Activated CD4-positive, alpha-beta memory T cell treated with anti-CD3 and anti-CD28 coated beads for 36 hours (primary cell): ENCODE results near the gene TMED4. TPM values are rescaled to one million over a fixed set of nuclear protein-coding genes. Genes with fewer than 3 reads are reported as not detected.
"Not testable (repeated sequence)": the region's sequence is repeated elsewhere in the genome, so short reads cannot be mapped to it uniquely, and the experiment has no call there.

Source experiments
- CTCF ChIA-PET: fragments of 350-600 bp; sonication (Branson Sonifier 250); formaldehyde crosslinking; loops from one replicate; lab custom pipeline; 2021; ENCODE audit warnings: antibody characterized with exemption, inconsistent platforms; lab: Charles Lee
- POLR2A ChIA-PET: fragments of 350-600 bp; sonication (Branson Sonifier 250); formaldehyde crosslinking; loops from one replicate; lab custom pipeline; 2021; ENCODE audit warnings: antibody characterized with exemption; lab: Charles Lee
- DNase-seq: peaks from one replicate; pipeline ENCODE4 v3.0.0-alpha.2; 2020
- H3K27ac Mint-ChIP-seq: one replicate; pipeline ENCODE4 v1.8.0; 2021; ENCODE audit warnings: mixed read lengths
- H3K27me3 Mint-ChIP-seq: one replicate; pipeline ENCODE4 v1.8.0; 2021; ENCODE audit warnings: mixed read lengths
- H3K36me3 Mint-ChIP-seq: one replicate; pipeline ENCODE4 v1.8.0; 2021; ENCODE audit warnings: mixed read lengths
- H3K4me1 Mint-ChIP-seq: one replicate; pipeline ENCODE4 v1.8.0; 2021; ENCODE audit warnings: low read depth, mixed read lengths
- H3K4me3 Mint-ChIP-seq: one replicate; pipeline ENCODE4 v1.8.0; 2021; ENCODE audit warnings: mild to moderate bottlenecking, mixed read lengths
- H3K9me3 Mint-ChIP-seq: one replicate; pipeline ENCODE4 v1.8.0; 2021; ENCODE audit warnings: mixed read lengths
- intact Hi-C: fragments of 100-400 bp; cut with micrococcal nuclease; formaldehyde crosslinking; loops from one replicate; pipeline ENCODE4 v1.15.1; 2023
- total RNA-seq, 2 experiments: library from RNA; stranded (reverse); gene quantifications; one replicate each; pipeline ENCODE4 v1.2.3, GENCODE V29; 2021

TMED4 gene
- total RNA-seq, 2 experiments from 2014 or later: 74.8 to 79.1 TPM

DNA sequence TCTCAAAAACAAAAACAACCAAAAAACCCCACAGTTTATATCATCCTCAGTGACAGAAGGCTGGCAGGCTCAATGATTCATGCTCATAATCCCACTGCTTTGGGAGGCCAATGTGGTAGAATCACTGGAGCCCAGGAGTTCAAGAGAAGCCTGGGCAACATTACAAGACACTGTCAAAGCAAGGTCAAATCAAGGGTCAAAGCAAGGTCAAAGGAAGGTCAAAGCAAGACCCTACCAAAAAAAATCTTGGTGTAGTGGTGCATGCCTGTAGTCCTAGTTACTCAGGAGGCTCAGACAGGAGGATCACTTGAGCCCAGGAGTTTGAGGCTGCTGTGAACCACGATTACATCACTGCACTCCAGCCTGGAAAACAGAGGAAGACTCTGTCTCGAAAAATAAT, 26.7 kb downstream of the TMED4 start:
- no peaks in the 10 kb centered on the region for H3K4me1 Mint-ChIP-seq

DNA sequence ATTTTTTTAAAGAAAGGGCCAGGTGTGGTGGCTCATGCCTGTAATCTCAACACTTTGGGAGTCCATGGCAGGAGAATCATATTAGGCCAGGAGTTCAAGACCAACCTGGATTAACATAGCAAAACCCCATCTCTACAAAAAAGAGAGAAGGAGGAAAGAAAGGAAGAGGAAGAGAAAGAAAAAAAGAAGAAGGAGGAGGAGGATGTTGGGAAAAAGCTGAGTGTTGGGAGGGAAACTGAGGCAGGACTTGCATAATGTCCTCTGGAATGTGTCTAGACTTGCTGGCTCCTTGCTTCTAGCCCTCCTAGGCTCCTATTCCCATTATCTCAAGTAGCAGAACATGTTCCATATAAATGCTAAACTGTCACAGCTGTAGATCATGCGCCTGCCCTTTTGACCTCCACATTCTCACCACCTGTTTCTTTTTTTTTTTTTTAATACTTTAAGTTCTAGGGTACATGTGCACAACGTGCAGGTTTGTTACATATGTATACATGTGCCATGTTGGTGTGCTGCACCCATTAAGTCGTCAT, 29.5 kb downstream of the TMED4 start:
- H3K4me3 Mint-ChIP-seq, intact Hi-C loops, POLR2A ChIA-PET, H3K27me3 Mint-ChIP-seq, DNase-seq, H3K9me3 Mint-ChIP-seq, H3K27ac Mint-ChIP-seq, H3K36me3 Mint-ChIP-seq: not testable (repeated sequence)
- CTCF ChIA-PET: interaction anchor here (0.5 to 1.3 kb wide), 2 partner anchors 13 to 192 kb away, joined by 3 to 5 read pairs; no protein-coding TSS in a partner anchor
- peaks cover 11% of the 10 kb centered on the region for H3K4me1 Mint-ChIP-seq

More for the DNA sequence above, 26.7 kb downstream of the TMED4 start:
- DNase-seq: no peak
- Mint-ChIP-seq H3K27me3 (peaks cover 1% of the 10 kb centered on the region), H3K27ac (no peak overlapping the region), H3K9me3 (no peaks in the 10 kb centered on the region), H3K36me3 (no peaks in the 10 kb centered on the region), H3K4me3 (no peak overlapping the region)
- CTCF ChIA-PET: interaction anchor here (1.3 to 1.4 kb wide), 2 partner anchors 11 to 18 kb away, joined by 3 to 5 read pairs; partner anchors contain the start of gene DDX56
- POLR2A ChIA-PET: no interaction called here
- intact Hi-C loops: no loop called here

DNA sequence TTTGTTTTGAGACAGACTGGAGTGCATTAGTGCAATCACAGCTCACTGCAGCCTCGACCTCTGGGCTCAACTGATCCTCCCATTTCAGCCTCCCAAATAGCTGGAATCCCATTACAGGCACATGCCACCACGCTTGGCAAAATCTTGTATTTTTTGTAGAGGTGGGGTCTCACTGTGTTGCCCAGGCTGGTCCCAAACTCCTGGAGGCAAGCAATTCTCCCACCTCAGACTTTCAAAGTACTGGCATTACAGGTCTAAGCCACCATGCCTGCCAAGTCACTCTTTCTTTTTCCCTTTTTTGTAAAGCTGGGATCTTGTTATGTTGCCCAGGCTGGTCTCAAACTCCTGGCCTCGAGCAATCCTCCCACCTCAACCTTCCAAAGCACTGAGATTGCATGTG, 32.6 kb downstream of the TMED4 start:
- CTCF ChIA-PET: interaction anchor here (1.6 to 3.9 kb wide), 2 partner anchors 15 kb away, joined by 7 to 25 read pairs; no protein-coding TSS in a partner anchor

DNA sequence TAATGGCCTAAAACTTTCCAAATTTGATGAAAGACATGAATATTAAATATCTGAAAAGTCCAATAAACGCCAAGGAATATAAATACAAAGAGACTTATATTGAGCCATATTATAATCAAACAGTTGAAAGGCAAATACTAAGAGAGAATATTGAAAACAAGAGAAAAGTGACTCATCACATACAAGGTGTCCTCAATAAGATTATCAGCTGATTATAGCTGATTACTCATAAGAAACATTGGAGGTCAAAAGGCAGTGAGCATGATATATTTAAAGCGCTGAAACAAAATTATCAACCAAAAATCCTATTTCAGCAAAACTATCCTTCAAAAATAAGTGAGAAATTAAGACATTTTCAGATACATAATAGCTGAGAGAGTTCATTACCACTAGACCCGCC, 33.1 kb downstream of the TMED4 start:
- CTCF ChIA-PET: interaction anchor here (0.6 to 3.9 kb wide), 3 partner anchors 14 to 316 kb away, joined by 4 to 25 read pairs (median 7); no protein-coding TSS in a partner anchor

More for the DNA sequence above, 32.6 kb downstream of the TMED4 start:
- DNase-seq: no peak
- no peaks in the 10 kb centered on the region for H3K36me3 Mint-ChIP-seq
- POLR2A ChIA-PET: no interaction called here
- intact Hi-C loops: no loop called here
- H3K4me3 Mint-ChIP-seq: no peak overlapping the region
- H3K4me1 Mint-ChIP-seq: peaks cover 11% of the 10 kb centered on the region
- no peaks in the 10 kb centered on the region for H3K9me3 Mint-ChIP-seq
- H3K27ac Mint-ChIP-seq: no peak overlapping the region
- peaks cover 1% of the 10 kb centered on the region for H3K27me3 Mint-ChIP-seq

GRCh38 chr7:44547536-44548231, 34.3 kb downstream of the TMED4 start:
- Mint-ChIP-seq H3K4me3 (no peak overlapping the region), H3K9me3 (no peaks in the 10 kb centered on the region), H3K36me3 (no peaks in the 10 kb centered on the region), H3K4me1 (peaks cover 11% of the 10 kb centered on the region), H3K27me3 (peaks cover 1% of the 10 kb centered on the region), H3K27ac (no peak overlapping the region)
- intact Hi-C loops: no loop called here
- no peak for DNase-seq
- CTCF ChIA-PET: interaction anchor here (0.5 to 3.9 kb wide), 3 partner anchors 13 to 115 kb away, joined by 3 to 25 read pairs (median 3); no protein-coding TSS in a partner anchor
- POLR2A ChIA-PET: no interaction called here

More for the DNA sequence above, 33.1 kb downstream of the TMED4 start:
- Mint-ChIP-seq H3K4me3 (no peak overlapping the region), H3K27ac (no peak overlapping the region), H3K27me3 (peaks cover 1% of the 10 kb centered on the region), H3K4me1 (peaks cover 11% of the 10 kb centered on the region), H3K36me3 (no peaks in the 10 kb centered on the region), H3K9me3 (no peaks in the 10 kb centered on the region)
- no peak for DNase-seq
- POLR2A ChIA-PET: interaction anchor here (0.6 to 0.7 kb wide), 3 partner anchors 366 to 761 kb away, joined by 3 to 4 read pairs (median 3); partner anchors contain the start of gene DBNL
- intact Hi-C loops: no loop called here

DNA sequence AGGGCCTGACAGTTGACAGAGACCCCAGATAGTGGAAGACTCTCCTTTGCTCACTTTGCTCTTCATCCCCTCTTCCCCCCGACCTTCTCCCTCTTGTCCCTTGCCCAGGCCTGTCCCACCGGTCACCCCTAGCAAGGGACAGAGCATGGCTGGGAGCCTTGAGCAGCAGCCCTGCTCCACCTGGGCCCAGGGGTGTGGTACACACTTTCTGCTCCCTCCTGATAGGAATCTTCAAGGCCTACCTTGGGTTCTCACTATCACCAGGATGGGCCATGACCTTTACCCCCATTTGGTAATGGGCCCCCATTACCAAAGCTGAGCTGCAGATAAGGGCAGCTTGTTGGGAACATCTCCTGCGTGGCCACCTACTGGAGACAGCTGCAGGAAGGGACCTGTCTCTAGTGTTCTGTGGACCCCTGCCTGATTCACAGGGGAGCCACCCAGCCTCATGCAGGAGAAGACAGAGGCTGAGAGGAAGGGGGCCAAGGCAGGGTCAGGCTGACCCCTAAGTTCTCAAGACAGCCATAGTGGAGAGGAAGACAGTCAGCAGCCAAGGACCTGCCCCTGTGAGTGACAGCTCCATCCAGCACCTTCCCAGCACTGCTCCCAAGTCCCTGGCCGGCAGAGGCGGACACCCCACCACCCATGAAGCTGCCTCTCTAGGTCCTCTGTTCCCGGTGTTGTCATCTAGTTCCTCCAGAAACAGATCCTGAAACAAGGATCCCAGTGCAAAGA, 40.0 kb downstream of the TMED4 start:
- Mint-ChIP-seq H3K9me3 (no peaks in the 10 kb centered on the region), H3K27me3 (no peaks in the 10 kb centered on the region), H3K4me1 (no peaks in the 10 kb centered on the region), H3K36me3 (no peaks in the 10 kb centered on the region), H3K27ac (no peak overlapping the region), H3K4me3 (no peak overlapping the region)
- ChIA-PET CTCF (interaction anchor here (0.5 to 0.8 kb wide), 2 partner anchors 7 to 23 kb away, joined by 3 read pairs; no protein-coding TSS in a partner anchor), POLR2A (no interaction called here)
- DNase-seq: no peak
- intact Hi-C loops: no loop called here

GRCh38 chr7:44541028-44541869, 40.8 kb downstream of the TMED4 start, which contains the start of gene NPC1L1:
Gene NPC1L1, minus strand, starts transcription at chr7:44541330. Its CDS starts 71 bp downstream, at chr7:44541259.
- POLR2A ChIA-PET: no interaction called here
- Mint-ChIP-seq H3K4me3 (no peak within 1 kb of the TSS), H3K4me1 (no peaks in the 10 kb centered on the region), H3K9me3 (no peaks in the 10 kb centered on the region), H3K27me3 (no peaks in the 10 kb centered on the region), H3K36me3 (no peaks in the 10 kb centered on the region), H3K27ac (no peak within 1 kb of the TSS)
- intact Hi-C loops: no loop called here
- no peak for DNase-seq
- CTCF ChIA-PET: interaction anchor here (0.5 kb wide), 1 partner anchor 24 kb away, joined by 3 read pairs; no protein-coding TSS in a partner anchor

GRCh38 chr7:44540592-44541027, 41.4 kb downstream of the TMED4 start:
- H3K27ac Mint-ChIP-seq: no peak overlapping the region
- H3K4me1 Mint-ChIP-seq: no peaks in the 10 kb centered on the region
- ChIA-PET CTCF (no interaction called here), POLR2A (no interaction called here)
- intact Hi-C loops: no loop called here
- no peaks in the 10 kb centered on the region for H3K36me3 Mint-ChIP-seq
- no peaks in the 10 kb centered on the region for H3K9me3 Mint-ChIP-seq
- no peaks in the 10 kb centered on the region for H3K27me3 Mint-ChIP-seq
- DNase-seq: no peak
- H3K4me3 Mint-ChIP-seq: no peak overlapping the region

GRCh38 chr7:44539669-44540506, 42.1 kb downstream of the TMED4 start:
- Mint-ChIP-seq H3K4me3 (no peak overlapping the region), H3K4me1 (no peaks in the 10 kb centered on the region), H3K36me3 (no peaks in the 10 kb centered on the region), H3K27ac (no peak overlapping the region), H3K27me3 (no peaks in the 10 kb centered on the region), H3K9me3 (no peaks in the 10 kb centered on the region)
- intact Hi-C loops: no loop called here
- DNase-seq: no peak
- POLR2A ChIA-PET: no interaction called here
- CTCF ChIA-PET: no interaction called here

GRCh38 chr7:44538798-44539668, 43.0 kb downstream of the TMED4 start:
- Mint-ChIP-seq H3K36me3 (no peaks in the 10 kb centered on the region), H3K27ac (no peak overlapping the region), H3K27me3 (no peaks in the 10 kb centered on the region), H3K9me3 (no peaks in the 10 kb centered on the region), H3K4me1 (no peaks in the 10 kb centered on the region), H3K4me3 (no peak overlapping the region)
- no peak for DNase-seq
- intact Hi-C loops: no loop called here
- ChIA-PET POLR2A (interaction anchor here (0.5 kb wide), 1 partner anchor 10 kb away, joined by 3 read pairs; no protein-coding TSS in a partner anchor), CTCF (no interaction called here)
